ENCODE results near the gene FAM114A2. TPM values are rescaled to one million over a fixed set of nuclear protein-coding genes. Genes with fewer than 3 reads are reported as not detected.
A peak's percentile ranks its signal among the peaks of the same experiment; 100 is the strongest.
"Not testable (repeated sequence)": the region's sequence is repeated elsewhere in the genome, so short reads cannot be mapped to it uniquely, and the experiment has no call there.

The FAM114A2 gene
- total RNA-seq, 1 donor from 2014 or later: 25.8 TPM

DNA sequence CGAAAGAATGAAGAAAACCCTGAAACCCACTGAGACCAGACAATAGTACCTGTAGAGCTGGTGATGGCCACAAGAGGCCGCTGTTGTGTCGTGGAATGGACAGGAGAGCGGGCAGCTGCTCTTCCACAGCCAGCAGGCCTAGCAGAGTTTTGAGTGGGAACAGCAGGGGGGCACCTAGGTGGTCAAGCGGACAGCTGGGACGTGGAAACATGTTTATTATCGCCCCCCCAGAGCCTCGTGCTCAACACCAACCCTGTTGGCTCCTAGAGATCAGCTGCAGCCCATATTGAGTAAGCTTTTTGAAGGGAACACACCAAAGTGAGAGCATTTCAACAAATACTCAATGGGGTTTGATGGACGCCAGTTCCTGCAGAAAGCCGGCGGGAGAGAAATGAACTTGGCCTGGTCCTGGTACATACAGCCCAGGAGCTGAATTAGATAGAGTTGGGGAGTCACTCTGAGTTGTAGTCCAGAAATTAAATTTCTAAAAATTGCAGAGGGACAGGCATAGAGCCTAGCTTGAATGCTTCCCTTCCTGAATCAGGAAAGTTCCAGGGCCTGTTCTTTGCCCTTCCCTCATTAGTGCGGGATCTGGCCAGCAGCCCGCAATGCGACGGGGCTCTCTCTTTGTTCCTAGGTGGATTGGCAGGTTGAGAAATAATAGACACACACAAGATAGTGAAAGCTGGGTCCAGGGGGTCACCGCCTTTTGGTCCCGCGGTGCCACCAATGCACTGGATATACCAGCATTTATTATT, 33.9 kb upstream of the FAM114A2 start:
- H3K4me3 Mint-ChIP-seq (ENCODE audit: unreplicated experiment): no peak overlapping the region
- peaks cover 3% of the 10 kb centered on the region for H3K9me3 Mint-ChIP-seq (ENCODE audit: unreplicated experiment)
- no peaks in the 10 kb centered on the region for H3K36me3 Mint-ChIP-seq (ENCODE audit: unreplicated experiment)
- H3K27me3 Mint-ChIP-seq (ENCODE audit: unreplicated experiment): peaks cover 6% of the 10 kb centered on the region
- H3K27ac Mint-ChIP-seq (ENCODE audit: unreplicated experiment): no peak overlapping the region
- H3K4me1 Mint-ChIP-seq (ENCODE audit: low read depth, unreplicated experiment): peaks cover 10% of the 10 kb centered on the region
- TF ChIP-seq, protein P1, sequence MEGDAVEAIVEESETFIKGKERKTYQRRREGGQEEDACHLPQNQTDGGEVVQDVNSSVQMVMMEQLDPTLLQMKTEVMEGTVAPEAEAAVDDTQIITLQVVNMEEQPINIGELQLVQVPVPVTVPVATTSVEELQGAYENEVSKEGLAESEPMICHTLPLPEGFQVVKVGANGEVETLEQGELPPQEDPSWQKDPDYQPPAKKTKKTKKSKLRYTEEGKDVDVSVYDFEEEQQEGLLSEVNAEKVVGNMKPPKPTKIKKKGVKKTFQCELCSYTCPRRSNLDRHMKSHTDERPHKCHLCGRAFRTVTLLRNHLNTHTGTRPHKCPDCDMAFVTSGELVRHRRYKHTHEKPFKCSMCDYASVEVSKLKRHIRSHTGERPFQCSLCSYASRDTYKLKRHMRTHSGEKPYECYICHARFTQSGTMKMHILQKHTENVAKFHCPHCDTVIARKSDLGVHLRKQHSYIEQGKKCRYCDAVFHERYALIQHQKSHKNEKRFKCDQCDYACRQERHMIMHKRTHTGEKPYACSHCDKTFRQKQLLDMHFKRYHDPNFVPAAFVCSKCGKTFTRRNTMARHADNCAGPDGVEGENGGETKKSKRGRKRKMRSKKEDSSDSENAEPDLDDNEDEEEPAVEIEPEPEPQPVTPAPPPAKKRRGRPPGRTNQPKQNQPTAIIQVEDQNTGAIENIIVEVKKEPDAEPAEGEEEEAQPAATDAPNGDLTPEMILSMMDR (IDR thresholded peaks at IDR 0.05; ENCODE audit: partially characterized antibody, unreplicated experiment): peak; percentile 99
- peak; percentile 88 for DNase-seq

DNA sequence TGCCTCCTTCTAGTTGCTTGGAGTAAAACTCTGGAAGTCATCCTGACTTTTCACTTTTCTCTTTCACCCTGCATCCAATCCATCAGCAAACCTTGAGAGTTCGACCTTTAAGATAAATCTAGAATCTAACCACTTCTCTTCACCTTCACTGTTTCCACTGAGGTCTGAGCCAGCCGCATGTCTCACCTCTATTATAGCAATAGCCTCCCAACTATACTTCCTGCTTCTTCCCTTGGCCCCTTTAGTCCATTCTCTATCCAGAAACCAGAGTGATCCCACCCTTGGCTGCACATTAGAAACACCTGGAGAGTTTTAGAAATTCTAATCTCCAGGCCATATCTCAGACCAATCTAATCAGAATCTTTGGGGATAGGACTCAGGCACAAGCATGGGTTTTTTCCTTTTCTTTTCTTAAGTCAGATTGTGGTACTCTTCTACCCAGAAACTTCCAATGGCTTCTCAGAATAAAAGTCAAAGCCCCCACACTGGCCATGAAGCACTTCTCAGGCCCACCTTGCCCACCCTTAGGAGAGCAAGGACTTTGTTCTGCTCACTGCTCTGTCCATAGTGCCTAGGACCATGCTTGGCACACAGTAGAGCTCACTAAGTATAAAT, 33.2 kb upstream of the FAM114A2 start:
- peaks cover 10% of the 10 kb centered on the region for H3K4me1 Mint-ChIP-seq (ENCODE audit: low read depth, unreplicated experiment)
- no peak for DNase-seq
- TF ChIP-seq, protein P1 (IDR thresholded peaks at IDR 0.05; ENCODE audit: partially characterized antibody, unreplicated experiment): no peak
- peaks cover 6% of the 10 kb centered on the region for H3K27me3 Mint-ChIP-seq (ENCODE audit: unreplicated experiment)
- no peak overlapping the region for H3K4me3 Mint-ChIP-seq (ENCODE audit: unreplicated experiment)
- H3K36me3 Mint-ChIP-seq (ENCODE audit: unreplicated experiment): no peaks in the 10 kb centered on the region
- no peak overlapping the region for H3K27ac Mint-ChIP-seq (ENCODE audit: unreplicated experiment)
- peaks cover 3% of the 10 kb centered on the region for H3K9me3 Mint-ChIP-seq (ENCODE audit: unreplicated experiment)

DNA sequence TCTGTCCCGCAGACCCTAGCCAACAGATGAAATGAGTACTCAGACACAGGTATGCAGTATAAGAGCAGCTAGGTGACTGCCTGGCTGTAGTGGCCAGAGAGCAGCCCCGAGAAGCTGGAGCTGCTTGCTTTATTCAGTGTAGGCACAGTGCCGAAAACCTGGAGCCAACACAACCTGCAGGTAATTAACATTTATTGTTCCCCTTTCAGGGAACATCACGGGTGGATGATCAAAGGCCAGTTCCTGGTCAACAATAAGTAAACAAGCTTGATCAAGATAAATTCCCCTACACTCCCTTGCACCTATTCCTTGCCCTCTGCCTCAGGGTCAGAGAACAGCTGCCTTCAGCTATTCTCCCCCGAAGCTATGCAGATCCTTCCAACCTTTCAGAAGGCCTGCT, 31.1 kb upstream of the FAM114A2 start:
- not testable (repeated sequence) for H3K36me3 Mint-ChIP-seq (ENCODE audit: unreplicated experiment); H3K27me3 Mint-ChIP-seq (ENCODE audit: unreplicated experiment); H3K4me3 Mint-ChIP-seq (ENCODE audit: unreplicated experiment); H3K27ac Mint-ChIP-seq (ENCODE audit: unreplicated experiment); H3K9me3 Mint-ChIP-seq (ENCODE audit: unreplicated experiment); DNase-seq
- H3K4me1 Mint-ChIP-seq (ENCODE audit: low read depth, unreplicated experiment): peaks cover 12% of the 10 kb centered on the region

DNA sequence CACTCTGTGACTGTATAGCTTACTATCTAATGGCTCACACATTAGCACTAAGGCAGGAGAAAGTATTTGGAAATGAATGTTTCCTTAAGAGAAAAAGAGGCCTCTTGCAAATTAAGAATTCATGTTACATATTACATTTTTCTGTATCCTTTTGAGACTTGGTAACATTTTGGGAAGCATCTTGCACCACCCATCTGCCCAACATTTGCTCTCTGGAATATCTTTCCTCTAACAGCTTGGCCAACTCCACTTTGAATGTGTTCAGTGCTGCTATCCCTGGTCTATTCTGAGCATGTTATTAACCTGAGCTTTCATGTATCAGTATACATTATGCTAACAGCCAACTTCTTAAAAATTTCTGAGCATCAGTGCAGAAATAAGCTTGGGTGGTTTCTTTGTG, 27.3 kb upstream of the FAM114A2 start:
- no peaks in the 10 kb centered on the region for H3K27me3 Mint-ChIP-seq (ENCODE audit: unreplicated experiment)
- no peak overlapping the region for H3K27ac Mint-ChIP-seq (ENCODE audit: unreplicated experiment)
- H3K36me3 Mint-ChIP-seq (ENCODE audit: unreplicated experiment): no peaks in the 10 kb centered on the region
- H3K4me1 Mint-ChIP-seq (ENCODE audit: low read depth, unreplicated experiment): peaks cover 8% of the 10 kb centered on the region
- H3K4me3 Mint-ChIP-seq (ENCODE audit: unreplicated experiment): no peak overlapping the region
- no peaks in the 10 kb centered on the region for H3K9me3 Mint-ChIP-seq (ENCODE audit: unreplicated experiment)
- TF ChIP-seq, protein P1 (IDR thresholded peaks at IDR 0.05; ENCODE audit: partially characterized antibody, unreplicated experiment): no peak
- no peak for DNase-seq

DNA sequence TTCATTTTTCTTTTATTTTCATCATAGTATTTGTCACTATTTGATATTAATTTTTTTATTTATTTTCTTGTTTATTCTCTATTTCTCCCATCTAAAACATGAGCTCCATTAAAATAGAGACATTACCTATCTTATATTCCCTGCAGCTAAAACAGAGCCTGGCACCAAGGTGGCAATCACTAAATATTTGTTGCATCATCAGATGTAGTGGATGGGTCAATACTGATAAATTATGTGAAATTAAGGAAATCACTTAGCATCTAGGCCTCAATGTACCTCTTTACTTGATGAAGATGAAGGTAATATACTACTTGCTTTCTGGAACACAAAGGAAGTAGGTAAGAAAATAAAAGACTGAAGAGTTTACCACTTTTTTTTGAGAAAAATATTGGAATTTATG, 24.7 kb upstream of the FAM114A2 start:
- TF ChIP-seq, protein P1 (IDR thresholded peaks at IDR 0.05; ENCODE audit: partially characterized antibody, unreplicated experiment): no peak
- Mint-ChIP-seq H3K9me3 (ENCODE audit: unreplicated experiment) (peaks cover 4% of the 10 kb centered on the region), H3K4me3 (ENCODE audit: unreplicated experiment) (no peak overlapping the region), H3K4me1 (ENCODE audit: low read depth, unreplicated experiment) (peaks cover 13% of the 10 kb centered on the region), H3K27me3 (ENCODE audit: unreplicated experiment) (no peaks in the 10 kb centered on the region), H3K36me3 (ENCODE audit: unreplicated experiment) (no peaks in the 10 kb centered on the region), H3K27ac (ENCODE audit: unreplicated experiment) (no peak overlapping the region)
- no peak for DNase-seq

Data from glutamatergic neuron (in vitro differentiated cells).